Umbilical cord (tissue), 2 donors: ENCODE data around the gene FH. TPM values are rescaled to one million over a fixed set of nuclear protein-coding genes. Genes with fewer than 3 reads are reported as not detected.

Experiments
- DNase-seq: peaks from one replicate; pipeline ENCODE4 v3.0.0-alpha.2; 2015; ENCODE audit warnings: low spot score
- total RNA-seq: library from RNA; depleted of rRNA; stranded (reverse); fragments of >200 nt; gene quantifications from one replicate; pipeline ENCODE4 v1.2.3, GENCODE V29; 2014; ENCODE audit warnings: low replicate concordance; ENCODE audit not compliant: insufficient read depth

Gene FH
- total RNA-seq = 37.1 TPM

DNA sequence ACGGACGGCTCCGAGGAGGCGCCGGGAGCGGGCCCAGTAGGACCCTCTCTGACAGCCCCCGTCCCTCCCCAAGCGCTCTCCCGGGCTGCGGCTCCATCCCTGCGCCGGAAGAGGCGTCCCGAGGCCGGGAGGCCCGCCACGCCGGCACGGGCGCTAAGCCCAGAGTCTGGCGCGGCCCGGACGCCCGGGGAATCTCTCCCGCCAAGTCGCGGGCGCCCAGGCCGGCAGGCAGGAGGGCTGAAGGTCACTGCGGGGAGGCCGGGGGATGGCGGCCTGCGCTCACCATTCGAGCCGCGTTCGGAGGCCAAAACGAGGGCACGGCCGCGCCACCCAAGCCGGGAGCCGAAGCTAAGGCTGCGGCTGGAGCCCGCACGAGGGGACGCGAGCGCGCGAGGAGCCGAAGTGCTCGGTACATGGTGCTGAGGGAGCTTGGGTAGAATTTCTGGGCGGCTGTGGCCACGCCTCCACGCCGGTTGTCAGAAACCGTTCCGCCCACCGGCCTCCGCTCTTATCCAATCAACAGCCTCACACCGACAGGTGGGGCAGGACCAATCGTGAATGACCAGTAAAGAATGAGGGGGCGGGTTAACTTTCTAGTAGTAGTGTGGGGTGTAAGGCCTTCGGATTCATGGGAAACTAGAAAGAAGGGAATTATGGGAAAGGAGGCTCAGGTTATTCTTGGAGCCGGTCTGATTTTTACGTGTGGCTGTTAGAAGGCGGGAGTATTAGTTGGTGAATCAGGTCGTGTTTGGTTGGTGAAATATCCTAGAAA, at the start of gene FH:
Gene FH, minus strand, starts transcription at position 448 of the 772 bp plus-strand sequence. Its CDS starts 33 bp downstream, at position 415.
- DNase-seq = peak; percentile 99

DNA sequence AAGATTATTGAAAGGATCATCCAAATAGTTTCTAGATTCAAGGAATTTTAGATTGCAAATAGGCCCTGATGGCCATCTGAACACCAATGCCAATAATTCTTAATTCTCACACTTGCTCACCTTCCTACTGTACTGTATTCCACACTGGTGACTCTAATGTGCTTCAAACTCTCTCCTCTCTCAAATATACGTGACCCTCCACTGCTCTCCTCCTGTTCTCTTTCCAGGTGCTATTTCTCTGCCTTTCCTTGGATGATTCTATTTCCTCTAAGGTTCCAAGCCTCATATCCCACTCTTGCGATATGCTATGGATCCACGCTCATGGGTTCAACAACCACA, 41.3 kb upstream of the FH start:
- DNase-seq = no peak

DNA sequence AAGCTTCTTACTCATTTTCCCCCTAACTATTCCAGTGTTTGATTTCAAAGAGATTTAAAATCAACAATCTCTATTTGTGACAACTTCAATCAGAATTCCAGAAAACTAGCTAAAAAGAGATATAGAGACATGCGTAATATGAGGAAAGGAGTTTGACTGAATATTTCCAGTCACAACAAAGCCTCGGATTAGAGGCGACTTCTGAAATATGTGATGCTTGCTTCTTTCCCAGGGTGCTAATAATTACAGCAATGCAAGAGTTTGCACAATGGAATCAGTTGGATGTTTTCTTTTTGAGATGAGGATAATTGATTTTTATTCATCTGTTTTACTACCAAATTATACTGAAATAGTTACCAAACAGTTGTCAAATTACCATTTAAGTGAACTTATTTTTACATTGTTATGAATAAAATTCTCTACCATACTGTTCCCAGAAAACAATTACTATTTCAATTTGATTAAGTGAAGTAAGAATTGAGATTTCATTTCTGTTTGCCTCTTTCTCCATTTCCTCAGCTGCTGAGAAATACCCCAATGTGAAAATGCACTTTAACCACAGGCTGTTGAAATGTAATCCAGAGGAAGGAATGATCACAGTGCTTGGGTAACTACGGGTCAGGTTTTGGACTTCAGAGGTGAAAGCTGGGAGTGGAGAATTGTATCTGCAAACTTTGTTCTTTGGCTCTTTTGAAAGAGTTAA, 40.7 kb upstream of the FH start:
- no peak for DNase-seq

DNA sequence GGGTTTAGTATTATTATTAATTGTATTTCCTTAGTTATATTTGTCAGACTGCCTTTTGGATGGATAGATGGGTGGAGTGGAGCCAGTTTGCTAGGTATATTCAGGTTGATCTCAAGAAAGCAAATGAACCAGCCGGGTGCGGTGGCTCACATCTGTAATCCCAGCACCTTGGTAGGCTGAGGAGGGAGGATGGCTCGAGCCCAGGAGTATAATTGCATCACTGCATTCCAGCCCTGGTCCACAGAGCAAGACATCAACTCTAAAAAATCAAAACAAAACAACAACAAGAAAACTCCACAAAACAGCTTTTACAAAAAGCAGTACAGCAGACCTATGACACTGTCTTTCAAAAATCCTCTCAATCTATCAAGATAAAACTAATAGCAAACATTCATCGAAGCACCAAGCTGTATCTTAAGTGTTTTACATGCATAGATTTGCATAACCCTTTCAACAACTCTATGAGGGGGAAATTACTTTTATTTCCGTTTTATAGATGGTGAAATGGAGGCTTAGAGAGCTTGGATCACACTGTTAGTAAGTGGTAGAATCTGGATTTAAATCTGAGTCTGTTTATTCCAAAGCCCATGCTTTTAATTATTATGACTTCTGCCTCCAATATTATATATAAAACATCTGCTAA, 38.1 kb upstream of the FH start:
- no peak for DNase-seq

DNA sequence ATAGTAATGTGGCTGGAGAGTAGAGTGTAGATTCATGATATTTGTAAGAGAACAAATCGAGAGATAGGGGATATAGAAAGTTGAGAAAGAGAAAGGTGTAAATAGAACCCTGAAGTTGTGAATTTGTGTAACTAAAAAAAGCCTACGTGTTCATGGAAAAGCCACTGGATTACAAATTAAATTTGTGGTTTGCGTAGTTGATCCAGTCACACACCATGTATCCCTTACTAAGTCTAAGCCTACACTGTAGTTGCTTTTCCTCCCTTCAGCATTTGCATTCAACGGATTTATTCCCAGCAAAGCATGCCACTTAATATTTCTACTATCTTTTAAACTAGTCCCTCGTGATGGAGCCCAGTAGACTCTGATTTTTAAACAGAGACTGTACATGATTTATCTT, 37.5 kb upstream of the FH start:
- no peak for DNase-seq

DNA sequence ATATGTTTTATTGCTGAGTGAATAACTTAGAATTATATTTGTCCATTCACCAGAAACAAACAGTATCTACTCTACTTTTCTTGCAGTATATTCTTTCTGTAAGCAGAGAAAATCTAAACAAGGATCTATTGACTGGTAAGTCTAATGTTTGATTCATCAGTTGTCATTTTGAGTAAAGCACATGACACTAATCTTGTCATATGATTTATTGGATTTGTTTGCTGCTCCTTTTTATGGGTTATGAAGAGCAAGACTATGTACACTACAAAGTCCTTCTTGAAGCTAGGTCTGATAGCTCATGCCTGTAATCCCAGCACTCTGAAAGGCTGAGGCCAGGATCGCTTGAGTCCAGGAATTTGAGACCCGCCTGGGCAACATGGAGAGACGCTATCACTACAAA, 36.0 kb upstream of the FH start:
- no peak for DNase-seq

DNA sequence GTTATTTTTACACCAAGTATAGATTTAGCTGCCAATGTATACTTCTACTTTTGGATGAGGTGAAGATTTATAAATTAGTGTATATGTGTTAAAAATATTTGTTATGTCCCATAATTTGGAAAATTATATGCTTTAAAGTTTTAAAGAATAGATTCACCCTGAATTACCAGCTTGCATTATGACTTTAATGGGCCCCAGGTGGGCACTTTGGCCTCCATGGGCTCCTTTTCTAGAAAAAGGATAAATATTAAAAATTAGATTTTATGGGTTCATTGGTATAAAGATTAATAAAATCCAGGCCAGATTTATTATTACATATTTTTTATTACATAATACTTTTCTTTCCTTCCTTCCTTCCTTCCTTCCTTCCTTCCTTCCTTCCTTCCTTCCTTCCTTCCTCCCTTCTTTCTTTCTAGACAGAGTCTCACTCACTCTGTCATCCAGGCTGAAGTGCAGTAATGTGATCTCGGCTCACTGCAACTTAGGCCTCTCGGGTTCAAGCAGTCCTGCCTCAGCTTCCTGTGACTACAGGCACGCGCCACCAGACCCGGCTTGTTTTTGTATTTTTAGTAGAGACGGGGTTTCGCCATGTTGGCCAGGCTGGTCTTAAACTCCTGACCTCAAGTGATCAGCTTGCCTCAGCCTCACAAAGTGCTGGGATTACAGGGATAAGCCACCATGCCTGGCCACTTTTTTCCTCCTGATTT, 34.5 kb upstream of the FH start:
- no peak for DNase-seq

DNA sequence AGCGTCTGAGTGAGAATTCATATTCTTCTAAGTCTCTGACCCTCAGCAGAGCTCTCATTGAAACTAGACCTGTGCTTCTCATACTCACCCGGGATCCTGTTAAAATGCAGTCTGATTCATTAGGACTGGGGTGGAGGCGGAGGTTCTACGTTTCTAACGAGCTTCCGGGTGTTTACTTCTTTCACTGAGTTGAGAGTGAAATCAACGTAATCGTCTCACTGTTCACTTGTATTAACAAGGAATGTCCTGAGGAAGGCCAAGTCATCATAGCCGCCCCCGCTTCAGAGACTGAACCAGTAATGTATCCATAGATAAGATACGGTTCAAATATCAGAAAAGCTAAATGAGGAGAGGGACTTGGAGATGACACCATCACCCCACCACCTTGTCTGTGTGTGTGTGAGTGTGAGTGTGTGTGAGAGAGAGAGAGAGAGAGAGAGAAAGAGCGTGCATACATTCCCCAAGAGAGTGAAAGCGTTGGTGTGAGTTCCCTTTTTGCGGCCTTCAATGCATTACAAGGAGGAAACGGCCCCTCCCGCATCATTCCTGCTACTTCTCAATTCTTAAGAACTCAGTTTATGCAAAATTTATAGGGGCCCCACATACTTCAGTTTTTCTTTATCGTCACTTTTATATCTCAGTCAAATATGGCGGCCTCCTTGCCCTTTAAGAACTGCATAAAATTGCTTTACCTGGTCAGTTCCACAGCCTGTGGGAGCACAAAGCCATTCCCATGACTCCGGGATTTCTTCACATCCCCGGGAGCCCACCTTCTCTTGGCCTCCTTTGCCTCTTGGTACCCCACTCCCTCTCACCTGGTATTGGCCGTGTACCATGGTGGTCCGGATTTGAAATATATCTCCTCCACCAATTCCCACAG, 32.4 kb upstream of the FH start:
- DNase-seq = peak; percentile 13

DNA sequence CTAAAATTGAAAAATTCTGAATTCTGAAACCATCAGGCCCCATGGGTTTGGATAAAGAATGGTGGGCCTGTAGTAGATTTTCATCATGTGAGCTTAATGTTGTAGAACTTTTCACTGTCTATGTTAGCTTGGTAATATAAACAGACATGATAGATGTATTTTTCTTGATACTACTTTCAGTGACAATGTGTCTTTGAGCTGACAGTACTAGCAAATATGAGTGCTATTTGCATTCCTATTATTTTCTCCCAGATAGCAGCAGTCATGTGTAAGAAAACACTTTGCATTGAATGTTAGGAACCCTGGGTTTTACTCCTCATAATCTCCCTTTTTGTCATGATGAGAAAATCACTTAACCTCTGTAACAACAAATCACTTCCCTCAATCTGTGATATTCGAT, 30.8 kb upstream of the FH start:
- no peak for DNase-seq

DNA sequence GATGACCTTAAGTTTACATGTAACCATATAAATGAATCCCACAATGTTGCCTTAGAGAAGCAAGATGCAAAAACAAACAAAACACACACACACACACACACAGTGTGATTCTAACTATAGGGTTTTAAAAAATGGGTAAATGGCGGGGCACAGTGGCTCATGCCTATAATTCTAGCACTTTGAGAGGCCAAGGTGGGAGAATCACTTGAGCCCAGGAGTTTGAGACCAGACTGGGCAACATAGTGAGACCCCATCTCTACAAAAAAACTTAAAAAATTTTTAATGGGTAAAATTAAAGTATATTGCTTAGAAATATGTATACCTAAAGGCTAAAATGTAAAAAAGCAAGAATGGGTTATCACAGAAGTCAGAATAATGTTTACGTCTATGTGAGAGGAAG, 28.5 kb upstream of the FH start:
- DNase-seq = no peak

DNA sequence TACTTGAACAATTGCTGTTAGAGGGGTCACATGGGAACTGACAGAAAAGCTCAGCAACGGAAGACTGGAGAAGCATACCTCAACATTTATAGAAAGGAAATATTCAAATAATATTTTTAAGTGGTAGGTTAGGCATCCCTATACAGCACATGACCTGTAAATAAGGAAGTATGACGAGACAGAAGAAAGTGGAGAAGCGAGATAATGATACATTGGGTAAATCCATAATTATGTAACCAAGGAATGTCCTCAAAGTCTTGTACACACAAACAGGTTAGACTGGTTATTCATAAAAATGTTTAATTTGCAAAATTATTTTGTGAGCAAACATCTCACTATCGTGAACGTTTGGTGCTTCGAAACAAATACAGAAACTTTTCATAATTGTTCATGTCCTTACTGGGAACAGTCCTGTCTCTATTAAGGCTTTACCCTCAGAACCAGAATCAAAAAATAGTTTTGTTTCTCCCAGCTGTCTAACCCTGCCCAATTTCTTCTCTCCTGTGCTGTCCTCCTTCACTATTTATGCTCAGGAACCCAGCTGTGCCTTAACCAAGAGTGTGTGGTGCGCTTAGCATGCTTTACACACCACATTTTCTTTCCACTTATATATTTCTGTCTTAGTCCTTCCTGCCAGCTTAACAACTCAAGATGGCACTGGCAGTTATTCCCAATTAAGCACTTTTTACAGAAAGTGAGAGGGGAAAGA, 22.8 kb upstream of the FH start:
- DNase-seq = no peak

DNA sequence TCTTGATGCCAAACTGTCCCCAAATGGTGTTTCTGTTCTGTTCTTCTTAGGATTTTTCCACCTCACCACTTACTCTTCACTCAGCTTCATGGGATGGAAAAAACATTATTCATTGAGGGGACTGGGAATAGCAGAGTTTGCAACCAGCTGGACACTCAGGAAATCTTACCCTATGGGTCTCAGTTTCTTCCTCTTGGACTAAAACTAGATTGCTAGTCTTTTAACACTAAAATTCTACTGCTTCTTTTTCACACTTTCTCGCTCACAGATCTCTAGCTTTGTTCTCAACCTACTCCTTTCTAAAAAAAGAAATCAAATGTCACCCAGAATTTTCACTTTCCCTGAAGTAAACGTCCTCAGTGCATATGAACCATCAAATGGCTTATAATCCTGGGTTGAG, 17.4 kb upstream of the FH start:
- no peak for DNase-seq

DNA sequence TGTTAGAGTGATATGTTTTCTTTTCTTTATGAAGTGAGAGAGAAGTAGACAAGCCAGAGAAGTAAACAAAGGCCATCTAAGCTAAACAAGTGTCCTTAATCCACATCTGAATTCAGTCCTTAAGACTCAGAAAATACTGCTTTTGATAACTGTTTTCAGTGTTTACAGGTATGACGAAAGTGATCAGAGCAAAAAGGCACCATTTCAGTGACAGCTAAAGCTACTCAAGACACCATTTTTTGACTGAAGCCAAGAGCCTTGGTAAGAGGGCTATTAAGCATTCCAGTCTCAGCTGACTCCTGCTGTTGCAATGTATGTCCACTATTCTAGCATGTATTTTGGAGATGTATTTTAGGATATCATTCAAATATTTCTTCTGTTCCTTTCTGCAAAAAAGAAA, 16.7 kb upstream of the FH start:
- DNase-seq = no peak

DNA sequence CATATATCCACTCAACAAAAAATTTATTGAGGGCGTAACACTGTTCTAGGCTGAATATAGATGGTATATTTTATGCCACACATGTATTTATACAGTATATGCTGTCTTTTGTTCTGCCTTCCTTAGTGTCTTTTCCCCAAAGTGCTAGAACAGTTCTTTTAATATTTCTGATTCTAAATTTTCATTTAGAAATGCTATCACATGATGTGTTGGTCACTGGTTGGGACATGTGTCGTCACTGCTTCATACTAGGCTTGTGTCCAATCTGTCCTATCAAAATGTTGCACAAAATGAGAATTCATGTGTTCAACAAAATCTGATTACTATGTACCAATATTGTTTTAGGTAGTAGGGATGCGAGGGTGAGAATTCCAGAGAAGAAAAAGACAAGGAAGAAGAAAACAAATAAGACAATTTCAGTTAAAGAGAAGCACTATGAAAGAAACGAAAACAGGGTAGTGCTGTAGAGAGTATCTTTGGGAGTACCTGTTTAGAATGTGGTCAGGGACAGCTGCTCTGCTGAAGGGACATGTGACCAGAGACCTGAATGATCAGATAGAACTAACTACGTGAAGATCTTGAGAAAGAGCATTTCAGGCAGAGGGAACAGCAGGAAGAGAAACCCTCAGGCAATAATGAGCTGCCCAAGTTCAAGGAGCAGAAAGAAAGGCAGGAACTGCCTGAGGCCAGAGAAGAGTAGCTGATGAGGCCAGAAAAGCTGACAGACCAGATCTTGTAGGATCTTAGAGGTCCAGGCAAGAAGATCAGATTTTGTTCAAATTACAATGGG, 14.0 kb upstream of the FH start:
- no peak for DNase-seq

DNA sequence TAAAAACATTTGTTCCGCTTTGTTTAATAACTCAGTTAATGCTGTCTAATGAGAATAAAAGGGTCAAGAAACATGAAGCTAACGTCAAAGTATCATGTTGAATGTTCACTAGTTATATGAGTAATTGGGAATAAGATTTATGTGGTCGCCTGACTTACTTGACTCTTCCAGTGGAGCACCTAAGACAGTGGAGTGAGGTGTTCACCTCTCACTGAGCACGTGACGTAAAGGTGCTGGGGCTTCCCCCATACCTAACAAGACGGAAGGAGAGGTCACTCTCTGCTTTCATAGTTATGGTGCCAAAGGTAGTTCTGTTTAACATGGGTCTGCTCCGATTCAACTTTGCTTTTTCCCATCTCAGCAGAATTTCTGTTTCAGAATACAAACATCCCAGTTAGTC, 13.3 kb upstream of the FH start:
- no peak for DNase-seq

DNA sequence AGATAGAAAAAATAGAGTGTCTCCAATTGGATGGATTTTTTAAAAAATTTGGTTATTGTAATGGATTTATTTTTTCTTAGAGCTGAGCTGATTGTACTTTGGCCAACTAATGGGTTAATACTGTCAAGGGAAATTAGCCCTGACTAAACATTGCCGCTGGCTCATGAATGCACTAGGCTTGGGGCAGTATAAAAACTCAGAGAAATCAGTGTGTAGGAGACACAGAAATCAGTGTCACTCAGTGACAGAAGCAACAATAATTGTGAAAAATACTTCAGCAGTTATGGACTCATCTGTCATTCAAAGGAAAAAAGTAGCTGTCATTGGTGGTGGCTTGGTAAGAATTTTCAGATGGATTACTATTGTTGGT, 12.6 kb upstream of the FH start, which contains the start of gene KMO:
Gene KMO, plus strand, starts transcription at position 217 of the 370 bp plus-strand sequence. Its CDS starts 67 bp downstream, at position 284.
- no peak for DNase-seq

DNA sequence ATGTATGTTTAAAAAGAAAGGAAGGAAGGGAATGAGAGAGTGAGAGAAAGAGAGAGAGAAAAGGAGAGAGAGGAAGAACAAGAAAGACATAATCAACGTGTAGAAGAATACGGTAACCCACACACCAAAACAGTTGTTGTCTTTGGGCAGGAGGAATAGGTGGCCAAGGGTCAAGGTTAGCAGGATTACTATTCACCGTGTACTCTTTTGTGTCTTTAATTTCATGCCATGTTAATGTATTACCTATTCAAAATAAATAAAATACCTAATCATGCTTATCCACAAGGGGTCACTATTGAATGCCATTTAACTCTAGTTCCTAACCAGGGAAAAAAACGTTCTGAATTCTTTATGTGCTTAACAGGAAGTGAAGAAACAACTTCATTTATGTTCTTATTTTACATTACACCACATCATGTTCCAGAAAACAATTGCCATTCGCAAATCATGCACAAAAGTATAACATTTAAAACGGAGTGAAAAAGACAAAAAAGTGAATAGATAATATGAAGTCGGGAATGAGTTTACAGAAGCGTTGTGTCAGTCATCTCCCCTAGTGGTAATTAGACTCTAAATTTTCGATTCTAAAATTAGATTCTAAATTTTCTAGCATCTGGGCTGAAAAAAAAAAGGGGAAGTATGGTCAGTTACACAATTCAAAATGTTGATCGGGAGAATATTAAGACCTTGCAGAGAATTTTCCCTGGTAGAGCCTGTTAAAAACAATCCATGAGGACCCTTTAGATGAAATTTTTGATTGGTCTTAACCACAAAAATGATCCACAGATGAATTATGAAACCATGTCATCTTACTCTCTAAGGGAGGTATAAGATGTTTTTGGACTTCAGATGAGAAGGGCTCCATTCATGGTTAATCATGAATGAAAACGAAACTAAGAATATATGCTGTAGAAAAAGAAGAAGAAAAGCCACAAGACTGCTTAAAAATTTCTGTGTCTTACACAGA, 11.9 kb upstream of the FH start:
- DNase-seq = peak; percentile 72

DNA sequence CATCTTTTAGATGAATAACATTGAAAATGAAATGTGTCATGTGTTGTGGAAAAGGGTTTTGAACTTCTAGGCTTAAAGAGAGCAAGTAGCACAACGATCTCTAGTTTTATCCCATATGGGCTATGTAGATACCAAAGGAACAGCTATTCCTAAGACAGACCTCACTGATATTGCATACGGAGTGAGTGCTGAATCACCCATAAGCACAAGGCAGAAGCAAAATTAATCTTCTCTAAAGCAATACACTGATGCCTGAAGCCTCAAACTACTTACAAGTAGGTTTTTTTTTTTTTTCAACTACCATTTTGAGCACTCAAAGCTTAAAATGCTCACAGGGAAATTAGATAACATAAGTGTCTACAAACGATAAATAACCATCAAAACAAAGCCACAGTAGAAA, 7.6 kb upstream of the FH start:
- no peak for DNase-seq

DNA sequence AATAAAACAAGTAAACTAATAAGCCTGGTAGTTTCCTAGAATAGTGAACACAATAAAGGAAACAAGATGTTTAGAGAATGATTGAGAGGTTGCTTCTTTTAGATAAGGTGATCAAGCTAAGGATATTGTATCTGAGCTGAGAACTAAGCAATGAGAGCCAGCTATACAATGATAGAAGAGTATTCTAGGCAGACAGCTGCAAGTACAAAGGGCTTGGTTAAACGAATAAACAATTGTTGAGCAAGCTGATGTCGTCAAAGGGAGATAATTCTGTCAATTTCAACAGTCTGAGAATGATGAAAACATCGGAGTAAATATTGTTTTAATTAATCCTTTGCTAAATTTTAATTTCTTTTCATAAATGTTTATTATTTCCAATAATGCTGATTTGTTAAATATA, 5.5 kb upstream of the FH start:
- DNase-seq = no peak
